ENCODE results near the gene RXRA. TPM values are rescaled to one million over a fixed set of nuclear protein-coding genes. Genes with fewer than 3 reads are reported as not detected.

RXRA gene
- total RNA-seq, 6 donors from 2014 or later = 43.8 to 92.7 (median 74.1) TPM

GRCh38 chr9:134410071-134410834 is 84.0 kb downstream of the RXRA start:
- TF ChIP-seq EP300 (IDR thresholded peaks at IDR 0.05) (peak in 1 of 4 donors; percentile 64), POLR2A (IDR thresholded peaks at IDR 0.05) (peak in 1 of 4 donors; percentile 44), POLR2AphosphoS5 (IDR thresholded peaks at IDR 0.05) (peak; percentile 29 to 53)
- TF ChIP-seq, protein P1, sequence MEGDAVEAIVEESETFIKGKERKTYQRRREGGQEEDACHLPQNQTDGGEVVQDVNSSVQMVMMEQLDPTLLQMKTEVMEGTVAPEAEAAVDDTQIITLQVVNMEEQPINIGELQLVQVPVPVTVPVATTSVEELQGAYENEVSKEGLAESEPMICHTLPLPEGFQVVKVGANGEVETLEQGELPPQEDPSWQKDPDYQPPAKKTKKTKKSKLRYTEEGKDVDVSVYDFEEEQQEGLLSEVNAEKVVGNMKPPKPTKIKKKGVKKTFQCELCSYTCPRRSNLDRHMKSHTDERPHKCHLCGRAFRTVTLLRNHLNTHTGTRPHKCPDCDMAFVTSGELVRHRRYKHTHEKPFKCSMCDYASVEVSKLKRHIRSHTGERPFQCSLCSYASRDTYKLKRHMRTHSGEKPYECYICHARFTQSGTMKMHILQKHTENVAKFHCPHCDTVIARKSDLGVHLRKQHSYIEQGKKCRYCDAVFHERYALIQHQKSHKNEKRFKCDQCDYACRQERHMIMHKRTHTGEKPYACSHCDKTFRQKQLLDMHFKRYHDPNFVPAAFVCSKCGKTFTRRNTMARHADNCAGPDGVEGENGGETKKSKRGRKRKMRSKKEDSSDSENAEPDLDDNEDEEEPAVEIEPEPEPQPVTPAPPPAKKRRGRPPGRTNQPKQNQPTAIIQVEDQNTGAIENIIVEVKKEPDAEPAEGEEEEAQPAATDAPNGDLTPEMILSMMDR (IDR thresholded peaks at IDR 0.05) = no peak
- ATAC-seq (ENCODE audit: low FRiP score in 2 of 2) (peak in 1 of 2 donors; percentile 67), DNase-seq (peak; percentile 75 to 94)
- no peaks in the 10 kb centered on the region for H3K27me3 ChIP-seq
- peak overlapping the region; percentile 77 to 86 (median 80) for H3K27ac ChIP-seq
- H3K4me1 ChIP-seq = peaks cover 91 to 100% (median 95%) of the 10 kb centered on the region in 4 donors
- peaks cover 0 to 10% (median 3%) of the 10 kb centered on the region in 4 donors for H3K36me3 ChIP-seq
- H3K4me3 ChIP-seq = no peak overlapping the region
- 43 to 66% methylated on average over 10 to 17 of the region's 17 CpGs for WGBS, 2 donors
- no peaks in the 10 kb centered on the region for H3K9me3 ChIP-seq

GRCh38 chr9:134410835-134411217 is 84.6 kb downstream of the RXRA start:
- H3K4me1 ChIP-seq = peaks cover 85 to 97% (median 89%) of the 10 kb centered on the region in 4 donors
- no peak for ATAC-seq (ENCODE audit: low FRiP score in 2 of 2)
- WGBS, 2 donors = 74 to 85% methylated on average over 8 to 11 of the region's 12 CpGs

GRCh38 chr9:134411440-134412297 is 85.4 kb downstream of the RXRA start:
- H3K4me1 ChIP-seq = peaks cover 76 to 89% (median 81%) of the 10 kb centered on the region in 4 donors
- DNase-seq (no peak), ATAC-seq (ENCODE audit: low FRiP score in 2 of 2) (no peak)
- H3K27ac ChIP-seq = peak overlapping the region in 3 of 4 donors; percentile 77 to 86 (median 82)
- TF ChIP-seq EP300 (IDR thresholded peaks at IDR 0.05) = no peak
- peaks cover 0 to 12% (median 6%) of the 10 kb centered on the region in 4 donors for H3K36me3 ChIP-seq
- no peaks in the 10 kb centered on the region for H3K27me3 ChIP-seq
- H3K9me3 ChIP-seq = no peaks in the 10 kb centered on the region
- 66 to 70% methylated on average over 12 to 19 of the region's 25 CpGs for WGBS, 2 donors
- H3K4me3 ChIP-seq = no peak overlapping the region

More at GRCh38 chr9:134410835-134411217, 84.6 kb downstream of the RXRA start:
- DNase-seq = no peak
- peak overlapping the region; percentile 77 to 86 (median 80) for H3K27ac ChIP-seq
- H3K36me3 ChIP-seq = peaks cover 0 to 10% (median 3%) of the 10 kb centered on the region in 4 donors
- no peaks in the 10 kb centered on the region for H3K9me3 ChIP-seq
- no peak overlapping the region for H3K4me3 ChIP-seq
- no peaks in the 10 kb centered on the region for H3K27me3 ChIP-seq
- TF ChIP-seq, protein P1 (IDR thresholded peaks at IDR 0.05) = no peak
- TF ChIP-seq POLR2AphosphoS5 (IDR thresholded peaks at IDR 0.05) (no peak), EP300 (IDR thresholded peaks at IDR 0.05) (no peak), POLR2A (IDR thresholded peaks at IDR 0.05) (no peak)

GRCh38 chr9:134412298-134412711 is 86.0 kb downstream of the RXRA start:
- Histone ChIP-seq H3K27me3 (no peaks in the 10 kb centered on the region), H3K4me3 (no peak overlapping the region), H3K9me3 (no peaks in the 10 kb centered on the region), H3K4me1 (peaks cover 70 to 83% (median 74%) of the 10 kb centered on the region in 4 donors), H3K36me3 (peaks cover 5 to 19% (median 12%) of the 10 kb centered on the region in 4 donors), H3K27ac (peak overlapping the region in 2 of 4 donors; percentile 14 to 86)
- no peak for ATAC-seq (ENCODE audit: low FRiP score in 2 of 2)
- WGBS, 2 donors = 42 to 73% methylated on average over 5 to 16 of the region's 16 CpGs
- DNase-seq = no peak
- TF ChIP-seq POLR2AphosphoS5 (IDR thresholded peaks at IDR 0.05) (no peak), EP300 (IDR thresholded peaks at IDR 0.05) (no peak), POLR2A (IDR thresholded peaks at IDR 0.05) (no peak)
- TF ChIP-seq, protein P1 (IDR thresholded peaks at IDR 0.05) = no peak

Measured in upper lobe of left lung (tissue), 6 donors.